C4-2B (cell line): Measurements from ENCODE around the gene MPV17L.

Experiments
- H3K27ac ChIP-seq: fragments of 450-650 bp; 2 replicates; pipeline ENCODE4 v1.5.1; 2017
- ZFX ChIP-seq: fragments of 450-650 bp; IDR thresholded peaks from 2 replicates; pipeline ENCODE4 v1.6.1; 2017
- TF ChIP-seq, protein P1 (sequence below): fragments of 450-650 bp; conservative IDR thresholded peaks from 2 replicates; pipeline ENCODE4 v1.5.1; 2017; ENCODE audit warnings: mild to moderate bottlenecking

Gene MPV17L

GRCh38 chr16:15459791-15460190 is 64.2 kb downstream of the MPV17L start:
- TF ChIP-seq, protein P1, sequence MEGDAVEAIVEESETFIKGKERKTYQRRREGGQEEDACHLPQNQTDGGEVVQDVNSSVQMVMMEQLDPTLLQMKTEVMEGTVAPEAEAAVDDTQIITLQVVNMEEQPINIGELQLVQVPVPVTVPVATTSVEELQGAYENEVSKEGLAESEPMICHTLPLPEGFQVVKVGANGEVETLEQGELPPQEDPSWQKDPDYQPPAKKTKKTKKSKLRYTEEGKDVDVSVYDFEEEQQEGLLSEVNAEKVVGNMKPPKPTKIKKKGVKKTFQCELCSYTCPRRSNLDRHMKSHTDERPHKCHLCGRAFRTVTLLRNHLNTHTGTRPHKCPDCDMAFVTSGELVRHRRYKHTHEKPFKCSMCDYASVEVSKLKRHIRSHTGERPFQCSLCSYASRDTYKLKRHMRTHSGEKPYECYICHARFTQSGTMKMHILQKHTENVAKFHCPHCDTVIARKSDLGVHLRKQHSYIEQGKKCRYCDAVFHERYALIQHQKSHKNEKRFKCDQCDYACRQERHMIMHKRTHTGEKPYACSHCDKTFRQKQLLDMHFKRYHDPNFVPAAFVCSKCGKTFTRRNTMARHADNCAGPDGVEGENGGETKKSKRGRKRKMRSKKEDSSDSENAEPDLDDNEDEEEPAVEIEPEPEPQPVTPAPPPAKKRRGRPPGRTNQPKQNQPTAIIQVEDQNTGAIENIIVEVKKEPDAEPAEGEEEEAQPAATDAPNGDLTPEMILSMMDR: no peak
- TF ChIP-seq ZFX: no peak
- H3K27ac ChIP-seq: no peak overlapping the region

DNA sequence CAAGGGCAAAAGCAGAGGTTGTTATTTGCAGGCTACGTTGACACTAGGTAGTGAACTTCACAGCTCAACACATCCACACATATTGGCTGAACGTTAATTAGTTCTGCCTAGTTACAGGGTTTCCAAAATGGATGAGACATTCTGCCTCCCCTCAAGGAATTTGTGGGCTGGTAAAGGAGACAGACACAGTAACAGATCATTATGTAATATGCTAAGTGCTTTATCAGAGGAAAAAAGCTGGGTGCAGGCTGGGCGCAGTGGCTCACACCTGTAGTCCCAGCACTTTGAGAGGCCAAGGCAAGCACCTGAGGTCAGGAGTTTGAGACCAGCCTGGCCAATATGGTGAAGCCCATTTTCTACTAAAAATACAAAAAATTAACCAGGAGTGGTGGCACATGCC is 65.0 kb downstream of the MPV17L start:
- TF ChIP-seq, protein P1: no peak; the same call in 1 of the 2 replicates
- no peak for TF ChIP-seq ZFX
- no peak overlapping the region for H3K27ac ChIP-seq

GRCh38 chr16:15461376-15461775 is 65.8 kb downstream of the MPV17L start:
- no peak overlapping the region for H3K27ac ChIP-seq
- no peak for TF ChIP-seq ZFX
- TF ChIP-seq, protein P1: no peak
